ENCODE results near the gene TUBB3. TPM values are rescaled to one million over a fixed set of nuclear protein-coding genes. Genes with fewer than 3 reads are reported as not detected.

The TUBB3 gene
- total and polyA plus RNA-seq, 2 of the 4 experiments (the other 2 are of a cell fraction): 311 to 410 TPM

DNA sequence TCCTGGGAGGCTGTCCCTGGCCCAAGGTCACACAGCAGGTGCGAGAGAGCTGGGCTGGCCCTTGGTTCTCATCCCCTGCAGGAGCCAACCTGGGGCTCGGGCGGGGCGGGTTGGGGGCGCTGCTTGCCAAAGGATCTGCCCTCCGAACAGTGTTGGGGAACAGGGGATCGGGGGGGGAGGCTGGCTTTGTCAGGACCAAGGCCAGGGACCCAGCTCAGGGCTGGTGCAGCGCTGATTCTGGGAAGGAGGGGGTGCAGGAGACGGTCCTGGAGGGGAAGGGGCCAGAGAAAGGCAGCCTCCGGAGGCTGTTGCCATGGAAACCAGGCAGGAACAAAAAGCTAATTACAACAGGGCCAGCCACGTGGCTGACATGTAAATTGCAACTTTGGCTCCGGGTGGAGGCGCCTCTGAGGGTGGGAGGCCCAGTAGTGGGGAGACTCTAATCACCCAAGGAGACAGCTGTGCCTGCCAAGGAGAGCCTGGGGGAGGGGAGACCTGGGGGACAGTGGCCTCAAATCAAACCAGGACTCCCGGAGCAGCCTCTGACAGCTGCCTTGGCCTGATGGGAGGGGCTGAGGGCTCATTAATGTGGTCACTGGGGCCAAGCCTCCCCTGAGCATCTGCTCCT lies 1.3 kb downstream of the TUBB3 start:
- Histone ChIP-seq H3K9me3 (ENCODE audit: control insufficient read depth, insufficient read depth, low read length) (no peaks in the 10 kb centered on the region), H2AFZ (replicated peaks; ENCODE audit: low read length, poor library complexity) (no peak overlapping the region), H3K4me2 (ENCODE audit: low read depth, low read length) (peak overlapping the region; percentile 85), H3K27ac (ENCODE audit: insufficient read depth, low read length) (no peak overlapping the region), H3K56ac (ENCODE audit: extremely low read depth, insufficient read depth, low read length) (no peak overlapping the region), H3K27me3 (ENCODE audit: control insufficient read depth, insufficient read depth, low read length) (no peaks in the 10 kb centered on the region), H4K8ac (ENCODE audit: low read depth in 2 of 2, low read length in 2 of 2) (no peak overlapping the region), H3K36me3 (ENCODE audit: control insufficient read depth, insufficient read depth, low read length) (peaks cover 3% of the 10 kb centered on the region; the same call in 1 of the 2 replicates), H3K4me3 (ENCODE audit: insufficient read depth, low read depth, low read length) (peak overlapping the region; percentile 83), H2AK5ac (ENCODE audit: low read depth, low read length) (peak overlapping the region; percentile 24; the same call in 1 of the 2 replicates), H2BK5ac (ENCODE audit: low read depth, low read length, poor library complexity, severe bottlenecking) (no peak overlapping the region), H3K9me1 (ENCODE audit: insufficient read depth, low read length) (peaks cover 15% of the 10 kb centered on the region), H4K20me1 (ENCODE audit: insufficient read depth, low read length) (peaks cover 51% of the 10 kb centered on the region), H4K91ac (ENCODE audit: insufficient read depth, low read depth, low read length) (no peak overlapping the region), H4K5ac (ENCODE audit: low read depth, low read length) (no peak overlapping the region), H3K4ac (ENCODE audit: low read depth, low read length) (no peak overlapping the region), H2BK20ac (ENCODE audit: low read depth, low read length) (no peak overlapping the region), H3K9ac (ENCODE audit: low read depth, low read length) (peak overlapping the region; percentile 55), H2BK15ac (ENCODE audit: low read depth, low read length) (no peak overlapping the region), H2AK9ac (replicated peaks; ENCODE audit: low read depth, low read length, poor library complexity) (peak overlapping the region; percentile 96), H3K18ac (ENCODE audit: low read depth, low read length) (no peak overlapping the region), H3K14ac (replicated peaks; ENCODE audit: low read depth, low read length) (no peak overlapping the region), H3K4me1 (ENCODE audit: control insufficient read depth, insufficient read depth, low read length) (peaks cover 12% of the 10 kb centered on the region), H3K79me1 (ENCODE audit: low read depth in 1 of 2, low read length in 2 of 2) (peaks cover 14 to 74% of the 10 kb centered on the region in 2 experiments), H2BK120ac (ENCODE audit: low read depth, low read length) (no peak overlapping the region), H3K23ac (ENCODE audit: low read depth, low read length) (no peak overlapping the region)
- TF ChIP-seq, protein P1, sequence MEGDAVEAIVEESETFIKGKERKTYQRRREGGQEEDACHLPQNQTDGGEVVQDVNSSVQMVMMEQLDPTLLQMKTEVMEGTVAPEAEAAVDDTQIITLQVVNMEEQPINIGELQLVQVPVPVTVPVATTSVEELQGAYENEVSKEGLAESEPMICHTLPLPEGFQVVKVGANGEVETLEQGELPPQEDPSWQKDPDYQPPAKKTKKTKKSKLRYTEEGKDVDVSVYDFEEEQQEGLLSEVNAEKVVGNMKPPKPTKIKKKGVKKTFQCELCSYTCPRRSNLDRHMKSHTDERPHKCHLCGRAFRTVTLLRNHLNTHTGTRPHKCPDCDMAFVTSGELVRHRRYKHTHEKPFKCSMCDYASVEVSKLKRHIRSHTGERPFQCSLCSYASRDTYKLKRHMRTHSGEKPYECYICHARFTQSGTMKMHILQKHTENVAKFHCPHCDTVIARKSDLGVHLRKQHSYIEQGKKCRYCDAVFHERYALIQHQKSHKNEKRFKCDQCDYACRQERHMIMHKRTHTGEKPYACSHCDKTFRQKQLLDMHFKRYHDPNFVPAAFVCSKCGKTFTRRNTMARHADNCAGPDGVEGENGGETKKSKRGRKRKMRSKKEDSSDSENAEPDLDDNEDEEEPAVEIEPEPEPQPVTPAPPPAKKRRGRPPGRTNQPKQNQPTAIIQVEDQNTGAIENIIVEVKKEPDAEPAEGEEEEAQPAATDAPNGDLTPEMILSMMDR (conservative IDR thresholded peaks at IDR 0.05; ENCODE audit: low read depth, low read length): no peak
- peak; percentile 46; the same call in 1 of the 2 replicates for TF ChIP-seq RFX5 (IDR thresholded peaks at IDR 0.05; ENCODE audit: low read depth, low read length)
- 0 out of 2 replicates have a peak, but pooled peaks have one; percentile 44 for TF ChIP-seq MXI1 (IDR thresholded peaks at IDR 0.05; ENCODE audit: borderline replicate concordance, low read depth, low read length)
- peak; percentile 38; the same call in 1 of the 2 replicates for TF ChIP-seq MAZ (IDR thresholded peaks at IDR 0.05; ENCODE audit: borderline replicate concordance, low read depth, low read length)
- POLR2A ChIA-PET (ENCODE audit: unreplicated experiment): interaction anchor here (0.5 to 1.1 kb wide), 3 partner anchors 16 to 237 kb away, joined by 4 to 12 read pairs (median 9); no protein-coding TSS in a partner anchor
- peak; percentile 44 for DNase-seq
- intact Hi-C loops (cut with micrococcal nuclease): loop anchor here (10.0 kb wide), 1 partner anchor 100 kb away; no protein-coding TSS in a partner anchor
- BruUV-seq (replicated peaks): no TSS peak
- CTCF ChIA-PET: no interaction called here
- in situ Hi-C loops (cut with MboI; ENCODE audit: low sequenced_read_pairs): no loop called here
- 2% methylated on average over 9 of the region's 14 CpGs; no CpG with 5 or more reads in 1 of the 2 experiments for WGBS, 2 experiments (ENCODE audit: extremely low coverage in 2 of 2, insufficient read length in 1 of 2)
- dilution Hi-C loops (cut with HindIII; ENCODE audit: low sequenced_read_pairs, unreplicated experiment): no loop called here
- no peak for ATAC-seq (ENCODE audit: low read depth)

Data from IMR-90 (cell line).